Hematopoietic multipotent progenitor cell treated with erythropoietin and hydrocortisone succinate and interleukin-3 and kit ligand, for 17 days (in vitro differentiated cells): Measurements from ENCODE around the gene ZNG1B.
"Not testable (repeated sequence)": the region's sequence is repeated elsewhere in the genome, so short reads cannot be mapped to it uniquely, and the experiment has no call there.

Source experiments
- DNase-seq: peaks from one replicate; pipeline ENCODE4 v3.0.0-alpha.2; 2015; ENCODE audit warnings: low spot score

The ZNG1B gene

GRCh38 chr2:113437508-113438465, at the start of gene ZNG1B:
Gene ZNG1B, plus strand, starts transcription at chr2:113437691. Its CDS starts 178 bp downstream, at chr2:113437869.
- DNase-seq: peak; percentile 26

- DNase-seq: peak; percentile 91
These were observed 47.2 kb upstream of the ZNG1B start for GRCh38 chr2:113390124-113390849.

GRCh38 chr2:113391073-113391472, 46.4 kb upstream of the ZNG1B start:
- DNase-seq: no peak

GRCh38 chr2:113406114-113406513, 31.4 kb upstream of the ZNG1B start:
- no peak for DNase-seq

GRCh38 chr2:113407446-113408099, 29.9 kb upstream of the ZNG1B start:
- DNase-seq: no peak

- DNase-seq: not testable (repeated sequence)
These were observed 25.7 kb upstream of the ZNG1B start for GRCh38 chr2:113411725-113412352.

- DNase-seq: not testable (repeated sequence)
These were observed 24.7 kb upstream of the ZNG1B start for GRCh38 chr2:113412774-113413173.

- DNase-seq: not testable (repeated sequence)
These were observed 5.7 kb upstream of the ZNG1B start for GRCh38 chr2:113431773-113432172.

- DNase-seq: not testable (repeated sequence)
These were observed 4.0 kb upstream of the ZNG1B start for GRCh38 chr2:113433468-113433867.

- not testable (repeated sequence) for DNase-seq
These were observed 28.3 kb downstream of the ZNG1B start for GRCh38 chr2:113465770-113466169.

GRCh38 chr2:113476688-113477368, 39.3 kb downstream of the ZNG1B start:
- DNase-seq: not testable (repeated sequence)

- not testable (repeated sequence) for DNase-seq
These were observed 59.0 kb downstream of the ZNG1B start for GRCh38 chr2:113496527-113496926.

- DNase-seq: not testable (repeated sequence)
These were observed 60.9 kb downstream of the ZNG1B start, which contains the start of gene FOXD4L1 for GRCh38 chr2:113498365-113498764. Gene FOXD4L1, plus strand, starts transcription at chr2:113498665. Its CDS starts 592 bp downstream, at chr2:113499257.

GRCh38 chr2:113499019-113499885, 61.8 kb downstream of the ZNG1B start:
- not testable (repeated sequence) for DNase-seq

- DNase-seq: peak; percentile 9
These were observed 62.6 kb downstream of the ZNG1B start for GRCh38 chr2:113499886-113500722.

GRCh38 chr2:113500723-113501038, 63.2 kb downstream of the ZNG1B start:
- DNase-seq: not testable (repeated sequence)

- not testable (repeated sequence) for DNase-seq
These were observed 65.0 kb downstream of the ZNG1B start for GRCh38 chr2:113502216-113503093.
